HG03103 (cell line): Measurements from ENCODE around the gene ZNF281.
"Not testable (repeated sequence)": the region's sequence is repeated elsewhere in the genome, so short reads cannot be mapped to it uniquely, and the experiment has no call there.

ENCODE experiments used
- ATAC-seq: cut with Tn5 transposase; IDR thresholded peaks from one replicate; pipeline ENCODE4 v1.9.1; 2021; ENCODE audit warnings: low read depth; ENCODE audit not compliant: unreplicated experiment

ZNF281 gene

GRCh38 chr1:200366577-200367253 is 43.1 kb downstream of the ZNF281 start:
- no peak for ATAC-seq

GRCh38 chr1:200365897-200366426 is 43.9 kb downstream of the ZNF281 start:
- ATAC-seq = no peak

DNA sequence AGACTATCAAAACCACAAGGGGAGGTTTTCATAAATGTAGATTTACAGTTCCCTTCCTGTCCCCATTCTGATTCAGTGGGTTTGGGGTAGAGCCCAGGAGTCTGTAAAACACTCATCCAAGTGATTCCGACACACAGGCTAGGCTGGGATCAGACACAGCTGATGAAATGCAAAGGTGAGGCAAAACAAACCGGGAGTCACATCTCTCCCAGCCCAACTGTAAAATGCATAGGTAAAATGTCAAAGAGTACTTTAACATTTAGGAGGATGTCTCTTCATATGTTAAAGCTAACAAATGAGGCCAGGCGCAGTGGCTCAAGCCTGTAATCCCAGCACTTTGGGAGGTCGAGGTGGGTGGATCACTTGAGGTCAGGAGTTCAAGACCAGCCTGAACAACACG is 45.0 kb downstream of the ZNF281 start:
- ATAC-seq = no peak

DNA sequence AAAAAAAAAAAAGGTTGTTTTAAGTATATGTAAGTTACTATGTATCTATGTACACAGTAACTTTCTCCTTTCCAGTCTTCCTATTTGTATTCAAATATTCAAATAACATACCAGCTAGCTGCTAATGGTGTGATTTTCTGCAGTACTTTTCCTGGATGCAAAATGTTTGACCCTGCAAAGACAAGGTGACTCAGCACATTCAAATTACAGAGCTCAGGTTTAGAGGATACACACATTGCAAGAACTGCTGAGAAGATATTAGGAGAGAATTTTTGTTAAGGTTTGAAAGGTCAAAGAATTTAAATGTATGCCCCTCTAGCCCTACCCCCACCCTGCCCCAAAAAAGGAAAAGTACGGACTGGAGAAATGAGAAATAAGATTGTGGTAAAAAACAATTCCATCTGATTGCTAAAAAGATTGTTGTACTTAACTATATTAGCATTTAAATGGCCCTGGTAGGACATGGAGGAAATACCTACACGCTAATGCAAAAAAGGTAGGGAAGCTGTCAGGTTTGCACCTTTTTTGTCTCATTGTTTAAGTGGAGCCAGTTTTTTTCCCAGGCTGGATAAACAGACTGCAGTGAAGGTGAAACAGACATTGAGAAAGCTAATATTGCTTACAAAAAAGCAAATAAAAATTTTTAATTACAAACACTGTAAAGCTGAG is 45.6 kb downstream of the ZNF281 start:
- no peak for ATAC-seq

- ATAC-seq = no peak
Observed at GRCh38 chr1:200363264-200363933, 46.4 kb downstream of the ZNF281 start.

DNA sequence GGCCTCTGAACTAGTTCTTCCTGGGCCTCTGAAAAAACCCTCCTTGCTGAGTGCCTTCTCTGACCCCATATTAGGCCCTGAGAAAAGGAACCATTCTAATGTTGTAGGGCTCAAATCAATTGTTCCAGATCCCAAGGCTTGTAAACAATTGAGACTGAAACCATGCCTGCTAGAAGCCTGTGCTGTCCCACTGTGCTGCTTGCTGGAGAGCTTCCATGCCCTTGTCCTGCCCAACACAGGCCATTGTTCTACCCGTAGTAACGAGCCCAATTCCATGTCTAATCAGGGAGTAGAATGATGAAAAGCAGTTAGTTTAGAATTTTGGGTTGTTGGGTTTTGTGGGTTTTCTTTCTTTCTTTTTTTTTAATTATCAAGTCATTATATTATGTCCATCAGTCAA is 47.4 kb downstream of the ZNF281 start:
- ATAC-seq = no peak

GRCh38 chr1:200359610-200360163 is 50.1 kb downstream of the ZNF281 start:
- ATAC-seq = no peak

DNA sequence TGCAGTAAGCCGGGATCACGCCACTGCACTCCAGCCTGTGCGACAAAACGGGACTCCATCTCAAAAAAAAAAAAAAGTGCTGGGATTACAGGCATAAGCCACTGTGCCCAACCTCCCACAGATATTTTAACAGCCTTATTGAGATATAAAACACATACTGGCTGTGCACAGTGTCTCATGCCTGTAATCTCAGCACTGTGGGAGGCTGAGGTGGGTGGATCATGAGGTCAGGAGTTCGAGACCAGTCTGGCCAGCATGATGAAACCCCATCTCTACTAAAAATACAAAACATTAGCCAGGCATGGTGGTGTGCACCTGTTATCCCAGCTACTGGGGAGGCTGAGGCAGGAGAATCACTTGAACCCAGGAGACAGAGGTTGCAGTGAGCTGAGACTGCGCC is 51.9 kb downstream of the ZNF281 start:
- not testable (repeated sequence) for ATAC-seq

DNA sequence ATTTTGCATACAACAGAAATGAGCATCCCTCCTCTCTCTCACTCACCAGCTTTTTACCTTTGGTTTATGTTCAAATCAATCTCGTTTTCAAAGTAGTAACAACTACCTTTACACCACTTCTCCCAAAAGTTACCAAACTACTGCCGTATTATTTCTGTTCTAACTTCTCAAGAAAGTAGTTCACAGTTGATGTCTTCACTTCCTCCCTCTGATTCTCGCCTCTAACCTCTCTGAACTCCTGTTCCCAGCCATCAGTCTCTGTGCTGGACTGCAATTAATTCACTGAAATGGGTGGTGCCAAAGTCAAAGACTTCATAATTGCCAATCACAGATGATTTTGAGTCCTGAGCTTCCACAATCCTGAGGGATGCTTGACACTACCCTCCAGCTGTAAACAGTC is 54.0 kb downstream of the ZNF281 start:
- ATAC-seq = no peak
